ENCODE results near the gene DCAF10. TPM values are rescaled to one million over a fixed set of nuclear protein-coding genes. Genes with fewer than 3 reads are reported as not detected.
A peak's percentile ranks its signal among the peaks of the same experiment; 100 is the strongest.
"Not testable (repeated sequence)": the region's sequence is repeated elsewhere in the genome, so short reads cannot be mapped to it uniquely, and the experiment has no call there.

Gene DCAF10
- total RNA-seq, 2 experiments from 2014 or later: 12.8 to 20.8 TPM

DNA sequence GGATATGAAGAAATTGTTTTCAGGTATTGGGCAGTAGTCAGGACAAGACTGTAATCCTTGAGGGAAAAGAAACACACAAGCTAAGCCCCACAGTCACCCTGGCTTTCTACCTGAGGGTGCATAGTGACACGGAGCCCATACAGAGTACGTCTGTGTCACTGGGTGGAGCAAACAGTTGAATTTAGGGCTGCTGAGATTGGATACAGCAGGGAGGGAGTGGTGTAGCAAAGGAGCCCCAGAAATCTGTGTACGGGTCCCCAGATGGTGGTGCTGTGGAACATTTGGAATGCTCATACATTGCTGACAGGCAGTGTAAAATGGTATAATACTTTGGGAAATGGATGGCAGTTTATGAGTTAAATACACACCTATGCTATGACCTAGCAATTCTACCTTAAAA lies 41.9 kb upstream of the DCAF10 start:
- no TSS peak for BruUV-seq (replicated peaks)
- H3K9me3 ChIP-seq (ENCODE audit: low read length): no peaks in the 10 kb centered on the region
- intact Hi-C loops (cut with micrococcal nuclease; ENCODE audit: unreplicated experiment): no loop called here
- no peak overlapping the region for H3K4me2 ChIP-seq (ENCODE audit: low read length)
- H3K9me2 ChIP-seq (ENCODE audit: insufficient read depth, low read length): no peaks in the 10 kb centered on the region
- CTCF ChIA-PET (ENCODE audit: unreplicated experiment): no interaction called here
- H3K4me3 ChIP-seq (ENCODE audit: low read depth, low read length, poor library complexity, severe bottlenecking): no peak overlapping the region
- TF ChIP-seq CTCF (conservative IDR thresholded peaks at IDR 0.05; ENCODE audit: low read length) (peak; percentile 27; the same call in 1 of the 2 replicates), EZH2phosphoT487 (IDR thresholded peaks at IDR 0.05; ENCODE audit: borderline replicate concordance, low read depth, low read length) (no peak)
- no peak overlapping the region for H2AFZ ChIP-seq (ENCODE audit: low read length)
- POLR2A ChIA-PET: no interaction called here
- no peaks in the 10 kb centered on the region for H4K20me1 ChIP-seq (ENCODE audit: insufficient read depth, low read length)
- H3K36me3 ChIP-seq (ENCODE audit: insufficient read depth, low read length): no peaks in the 10 kb centered on the region
- DNase-seq (ENCODE audit: low spot score): no peak
- H3K79me2 ChIP-seq (ENCODE audit: insufficient read depth, low read depth, low read length): no peaks in the 10 kb centered on the region
- H3K27ac ChIP-seq (ENCODE audit: low read depth, low read length, poor library complexity, severe bottlenecking): no peak overlapping the region
- H3K4me1 ChIP-seq (ENCODE audit: insufficient read depth, low read length, poor library complexity, severe bottlenecking): no peaks in the 10 kb centered on the region

GRCh38 chr9:37760416-37761161 lies 40.0 kb upstream of the DCAF10 start:
- CTCF ChIA-PET (ENCODE audit: unreplicated experiment): no interaction called here
- no peak for DNase-seq (ENCODE audit: low spot score)
- H3K27ac ChIP-seq (ENCODE audit: low read depth, low read length, poor library complexity, severe bottlenecking): no peak overlapping the region
- H3K4me1 ChIP-seq (ENCODE audit: insufficient read depth, low read length, poor library complexity, severe bottlenecking): no peaks in the 10 kb centered on the region
- H3K4me2 ChIP-seq (ENCODE audit: low read length): no peak overlapping the region
- POLR2A ChIA-PET: interaction anchor here (1.3 kb wide), 1 partner anchor 22 kb away, joined by 4 read pairs; no protein-coding TSS in a partner anchor
- no peak overlapping the region for H3K4me3 ChIP-seq (ENCODE audit: low read depth, low read length, poor library complexity, severe bottlenecking)
- H3K9me2 ChIP-seq (ENCODE audit: insufficient read depth, low read length): no peaks in the 10 kb centered on the region
- no peaks in the 10 kb centered on the region for H3K36me3 ChIP-seq (ENCODE audit: insufficient read depth, low read length)
- H2AFZ ChIP-seq (ENCODE audit: low read length): no peak overlapping the region
- no peak for TF ChIP-seq EZH2phosphoT487 (IDR thresholded peaks at IDR 0.05; ENCODE audit: borderline replicate concordance, low read depth, low read length)
- TF ChIP-seq CTCF (conservative IDR thresholded peaks at IDR 0.05; ENCODE audit: low read length): no peak
- H4K20me1 ChIP-seq (ENCODE audit: insufficient read depth, low read length): no peaks in the 10 kb centered on the region
- intact Hi-C loops (cut with micrococcal nuclease; ENCODE audit: unreplicated experiment): no loop called here
- no TSS peak for BruUV-seq (replicated peaks)
- H3K9me3 ChIP-seq (ENCODE audit: low read length): no peaks in the 10 kb centered on the region
- no peaks in the 10 kb centered on the region for H3K79me2 ChIP-seq (ENCODE audit: insufficient read depth, low read depth, low read length)

GRCh38 chr9:37761511-37761910 lies 39.1 kb upstream of the DCAF10 start:
- DNase-seq (ENCODE audit: low spot score): no peak
- Histone ChIP-seq H3K79me2 (ENCODE audit: insufficient read depth, low read depth, low read length) (no peaks in the 10 kb centered on the region), H3K4me1 (ENCODE audit: insufficient read depth, low read length, poor library complexity, severe bottlenecking) (no peaks in the 10 kb centered on the region), H3K4me2 (ENCODE audit: low read length) (no peak overlapping the region), H2AFZ (ENCODE audit: low read length) (no peak overlapping the region), H3K9me3 (ENCODE audit: low read length) (no peaks in the 10 kb centered on the region), H3K27ac (ENCODE audit: low read depth, low read length, poor library complexity, severe bottlenecking) (no peak overlapping the region), H4K20me1 (ENCODE audit: insufficient read depth, low read length) (no peaks in the 10 kb centered on the region), H3K9me2 (ENCODE audit: insufficient read depth, low read length) (no peaks in the 10 kb centered on the region), H3K36me3 (ENCODE audit: insufficient read depth, low read length) (no peaks in the 10 kb centered on the region), H3K4me3 (ENCODE audit: low read depth, low read length, poor library complexity, severe bottlenecking) (no peak overlapping the region)
- CTCF ChIA-PET (ENCODE audit: unreplicated experiment): no interaction called here
- POLR2A ChIA-PET: no interaction called here
- no TSS peak for BruUV-seq (replicated peaks)
- TF ChIP-seq CTCF (conservative IDR thresholded peaks at IDR 0.05; ENCODE audit: low read length): no peak
- TF ChIP-seq EZH2phosphoT487 (IDR thresholded peaks at IDR 0.05; ENCODE audit: borderline replicate concordance, low read depth, low read length): no peak
- intact Hi-C loops (cut with micrococcal nuclease; ENCODE audit: unreplicated experiment): no loop called here

- intact Hi-C loops (cut with micrococcal nuclease; ENCODE audit: unreplicated experiment); H3K36me3 ChIP-seq (ENCODE audit: insufficient read depth, low read length); H3K9me3 ChIP-seq (ENCODE audit: low read length); H3K4me3 ChIP-seq (ENCODE audit: low read depth, low read length, poor library complexity, severe bottlenecking); CTCF ChIA-PET (ENCODE audit: unreplicated experiment); H2AFZ ChIP-seq (ENCODE audit: low read length); H3K27ac ChIP-seq (ENCODE audit: low read depth, low read length, poor library complexity, severe bottlenecking); H4K20me1 ChIP-seq (ENCODE audit: insufficient read depth, low read length); H3K9me2 ChIP-seq (ENCODE audit: insufficient read depth, low read length); BruUV-seq (replicated peaks); H3K4me1 ChIP-seq (ENCODE audit: insufficient read depth, low read length, poor library complexity, severe bottlenecking); DNase-seq (ENCODE audit: low spot score); POLR2A ChIA-PET; H3K79me2 ChIP-seq (ENCODE audit: insufficient read depth, low read depth, low read length); H3K4me2 ChIP-seq (ENCODE audit: low read length): not testable (repeated sequence)
These were observed 35.3 kb upstream of the DCAF10 start for GRCh38 chr9:37765263-37765662.

Measured in OCI-LY7 (cell line).